A549 (cell line): ENCODE results near the gene SPAG4. TPM values are rescaled to one million over a fixed set of nuclear protein-coding genes. Genes with fewer than 3 reads are reported as not detected.

Experiments
- ATAC-seq, 2 experiments: fragments of 200-7000 bp in 1 of 2; fragments of >200 bp in 1 of 2; cut with Nextera tagmentation in 1 of 2; cut with Tn5 transposase in 1 of 2; 3 replicates each; pipeline versions ENCODE4 v1.8.0 to v1.9.1; 2018 to 2020; ENCODE audit warnings: mild to moderate bottlenecking in 1 of 2, moderate library complexity in 1 of 2
- CTCF ChIA-PET: fragments of 300-600 bp; sonication (Branson Sonifier 250); formaldehyde crosslinking; extraction: SDS; loops from one replicate; lab custom pipeline; 2021; ENCODE audit warnings: antibody characterized with exemption, inconsistent platforms; lab: Yijun Ruan, JAX
- POLR2A ChIA-PET: fragments of 350-600 bp; formaldehyde crosslinking; extraction: SDS; loops from one replicate; lab custom pipeline; 2021; ENCODE audit warnings: antibody characterized with exemption, inconsistent platforms; lab: Yijun Ruan, JAX
- DNase-seq, 2 experiments: peaks; one replicate each; pipeline versions ENCODE4 v3.0.0 to v3.0.0-alpha.2; 2011 to 2016; ENCODE audit warnings: low read depth in 1 of 2, low spot score in 1 of 2
- FAIRE-seq: peaks from 2 replicates; lab custom pipeline; 2011; peaks lifted over from hg19 to GRCh38; lab: Jason Lieb, UNC
- H3K27ac ChIP-seq, 2 experiments: fragments of >200 bp; sonication (Bioruptor Twin); formaldehyde crosslinking; 3 replicates each; pipeline ENCODE4 v1.5.1; 2016 to 2017
- H3K4me1 ChIP-seq: fragments of >200 bp; sonication (Bioruptor Twin); formaldehyde crosslinking; 3 replicates; pipeline ENCODE4 v1.6.1; 2016
- H3K4me2 ChIP-seq: fragments of >200 bp; sonication (Bioruptor Twin); formaldehyde crosslinking; 3 replicates; pipeline ENCODE4 v1.6.1; 2016
- H3K4me3 ChIP-seq: fragments of >200 bp; sonication (Bioruptor Twin); formaldehyde crosslinking; 3 replicates; pipeline ENCODE4 v1.5.1; 2016
- H3K9me3 ChIP-seq: fragments of >200 bp; sonication (Bioruptor Twin); formaldehyde crosslinking; 3 replicates; pipeline ENCODE4 v1.6.1; 2016
- BHLHE40 ChIP-seq: IDR thresholded peaks from 2 replicates; pipeline ENCODE4 v1.6.1; 2012; ENCODE audit warnings: low read depth, low read length, inconsistent platforms
- CBX8 ChIP-seq: fragments of 200-600 bp; sonication (generic); IDR thresholded peaks from 2 replicates; pipeline ENCODE4 v1.6.1; 2016
- CEBPB ChIP-seq, 2 experiments: fragments of >200 bp in 1 of 2; sonication (Bioruptor Twin) in 1 of 2; formaldehyde crosslinking in 1 of 2; IDR thresholded peaks; 2 replicates each; pipeline ENCODE4 v1.6.1; 2012 to 2016
- CHD4 ChIP-seq: fragments of 200-600 bp; sonication (generic); IDR thresholded peaks from 2 replicates; pipeline ENCODE4 v1.6.1; 2016; ENCODE audit warnings: antibody characterized with exemption, mild to moderate bottlenecking, borderline replicate concordance
- E2F6 ChIP-seq: IDR thresholded peaks from 2 replicates; pipeline ENCODE4 v1.6.1; 2012; ENCODE audit warnings: low read depth, borderline replicate concordance
- EHF ChIP-seq: fragments of 250-450 bp; sonication (Bioruptor Pico); IDR thresholded peaks from 2 replicates; pipeline ENCODE4 v1.5.0; 2020; ENCODE audit warnings: mild to moderate bottlenecking
- EHMT2 ChIP-seq: fragments of 200-600 bp; sonication (generic); IDR thresholded peaks from 2 replicates; pipeline ENCODE4 v1.6.1; 2016; ENCODE audit warnings: antibody characterized with exemption, low read depth, mild to moderate bottlenecking, moderate library complexity
- HDAC2 ChIP-seq: fragments of 200-600 bp; sonication (generic); IDR thresholded peaks from 2 replicates; pipeline ENCODE4 v1.6.1; 2016
- HES2 ChIP-seq: fragments of >200 bp; sonication (Bioruptor Twin); formaldehyde crosslinking; IDR thresholded peaks from 2 replicates; pipeline ENCODE4 v1.6.1; 2016
- HEYL ChIP-seq: fragments of 250-450 bp; sonication (Bioruptor Pico); IDR thresholded peaks from 2 replicates; pipeline ENCODE4 v1.8.0; 2021; ENCODE audit warnings: mild to moderate bottlenecking, moderate library complexity
- HOXB13 ChIP-seq: fragments of 250-450 bp; sonication (Bioruptor Pico); IDR thresholded peaks from 2 replicates; pipeline ENCODE4 v1.5.0; 2020; ENCODE audit warnings: low read depth, mild to moderate bottlenecking, moderate library complexity
- JUNB ChIP-seq: fragments of >200 bp; sonication (Bioruptor Twin); formaldehyde crosslinking; IDR thresholded peaks from 2 replicates; pipeline ENCODE4 v1.6.1; 2016
- MAX ChIP-seq: IDR thresholded peaks from 2 replicates; pipeline ENCODE4 v1.6.1; 2012
- NR3C1 ChIP-seq: fragments of >200 bp; sonication (Bioruptor Twin); formaldehyde crosslinking; IDR thresholded peaks from 3 replicates; pipeline ENCODE4 v1.6.1; 2017
- PBX3 ChIP-seq: IDR thresholded peaks from 2 replicates; pipeline ENCODE4 v1.6.1; 2012
- POLR2A ChIP-seq: IDR thresholded peaks from 2 replicates; pipeline ENCODE4 v1.6.1; 2012; ENCODE audit warnings: mild to moderate bottlenecking, low read length
- POLR2AphosphoS2 ChIP-seq: conservative IDR thresholded peaks from 2 replicates; pipeline ENCODE4 v1.6.1; 2012; ENCODE audit warnings: low read length, improper control_type of control experiment, inconsistent platforms
- RAD21 ChIP-seq, 2 experiments: fragments of >200 bp in 1 of 2; sonication (Bioruptor Twin) in 1 of 2; formaldehyde crosslinking in 1 of 2; IDR thresholded peaks in 1 of 2; conservative IDR thresholded peaks in 1 of 2; 2 replicates in 1 of 2; 3 replicates in 1 of 2; pipeline ENCODE4 v1.6.1; 2012 to 2018; ENCODE audit warnings: inconsistent platforms in 1 of 2
- RCOR1 ChIP-seq: fragments of 150-350 bp; IDR thresholded peaks from 2 replicates; pipeline ENCODE4 v1.6.1; 2014; ENCODE audit warnings: antibody characterized with exemption, low read length, low read depth
- RFX5 ChIP-seq: fragments of 450-650 bp; IDR thresholded peaks from 2 replicates; pipeline ENCODE4 v1.7.1; 2014; ENCODE audit warnings: antibody characterized with exemption, mild to moderate bottlenecking, moderate library complexity
- SMC3 ChIP-seq: fragments of >200 bp; sonication (Bioruptor Twin); formaldehyde crosslinking; IDR thresholded peaks from 3 replicates; pipeline ENCODE4 v1.6.1; 2018; ENCODE audit warnings: inconsistent platforms
- SREBF2 ChIP-seq: fragments of 450-650 bp; IDR thresholded peaks from 2 replicates; pipeline ENCODE4 v1.6.1; 2014; ENCODE audit warnings: mild to moderate bottlenecking, moderate library complexity
- TFCP2L1 ChIP-seq: fragments of 250-450 bp; sonication (Bioruptor Pico); IDR thresholded peaks from 2 replicates; pipeline ENCODE4 v1.5.0; 2021; ENCODE audit warnings: mild to moderate bottlenecking
- USF2 ChIP-seq: fragments of 450-650 bp; IDR thresholded peaks from 2 replicates; pipeline ENCODE4 v1.6.1; 2014; ENCODE audit warnings: antibody characterized with exemption
- ZC3H11A ChIP-seq: fragments of 450-650 bp; IDR thresholded peaks from 2 replicates; pipeline ENCODE4 v1.6.1; 2014; ENCODE audit warnings: antibody characterized with exemption, mild to moderate bottlenecking
- ZFP36 ChIP-seq: fragments of 450-650 bp; IDR thresholded peaks from 2 replicates; pipeline ENCODE4 v1.6.1; 2014; ENCODE audit warnings: borderline replicate concordance; ENCODE audit not compliant: partially characterized antibody
- ZNF302 ChIP-seq: fragments of 250-450 bp; sonication (Bioruptor Pico); IDR thresholded peaks from 2 replicates; pipeline ENCODE4 v1.9.0; 2021; ENCODE audit warnings: inconsistent platforms, mild to moderate bottlenecking, moderate library complexity
- WGBS: methylation state at CpG from one replicate; pipeline ENCODE4 v1.1.6; 2017; ENCODE audit errors: missing lambda C conversion rate; 5-methylcytosine and 5-hydroxymethylcytosine counted together
- polyA plus RNA-seq, 4 experiments: library from polyadenylated mRNA; depleted of rRNA in 3 of 4; stranded (reverse); fragments of >200 nt; fragmentation: RNase III in 1 of 4; extraction: RNeasy Plus Mini Kit Qiagen cat#74134 plus additional on column Dnase treatment in 1 of 4; gene quantifications; 2 replicates in 3 of 4; 3 replicates in 1 of 4; pipeline ENCODE4 v1.2.3, GENCODE V29; 2011 to 2017

SPAG4 gene
- polyA plus RNA-seq, 2 of the 4 experiments (the other 2 are of a cell fraction): 4.4 to 5.0 TPM

DNA sequence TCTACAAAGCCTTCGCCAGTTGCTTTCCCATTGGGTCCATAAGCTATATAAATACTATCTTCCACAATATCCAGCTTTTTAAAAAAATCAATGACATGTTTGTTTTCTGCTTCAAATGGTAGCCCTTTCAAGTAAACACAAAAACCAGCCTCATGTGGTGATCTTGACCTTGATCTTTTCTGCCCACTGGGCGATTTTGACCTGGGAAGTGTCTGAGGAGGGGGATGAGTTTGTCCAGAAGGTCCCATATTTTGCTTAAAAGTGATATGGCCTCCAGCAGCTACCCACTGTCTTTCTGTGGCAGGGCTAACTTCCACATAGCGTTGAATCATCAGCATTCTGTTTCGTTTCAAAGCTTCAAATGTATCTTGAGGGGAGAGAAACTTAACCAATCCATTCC is 38.3 kb downstream of the SPAG4 start:
- DNase-seq (no peak), FAIRE-seq (no peak), ATAC-seq (no peak)
- H3K9me3 ChIP-seq: no peaks in the 10 kb centered on the region
- 95% methylated on average over 4 of the region's 4 CpGs for WGBS
- no peak overlapping the region for H3K4me3 ChIP-seq
- H3K27ac ChIP-seq: no peak overlapping the region
- no peak overlapping the region for H3K4me2 ChIP-seq
- POLR2A ChIA-PET: no interaction called here
- CTCF ChIA-PET: interaction anchor here (0.9 to 2.3 kb wide), 3 partner anchors 18 to 47 kb away, joined by 3 to 8 read pairs (median 3); no protein-coding TSS in a partner anchor
- H3K4me1 ChIP-seq: no peaks in the 10 kb centered on the region; the same call in 2 of the 3 replicates
- TF ChIP-seq MAX: no peak
- TF ChIP-seq POLR2AphosphoS2: no peak
- TF ChIP-seq BHLHE40: no peak
- no peak for TF ChIP-seq CEBPB (IDR thresholded peaks at IDR 0.05)
- TF ChIP-seq RAD21 (conservative IDR thresholded peaks at IDR 0.05 in 1 of 2, IDR thresholded peaks at IDR 0.05 in 1 of 2): no peak
- no peak for TF ChIP-seq E2F6
- no peak for TF ChIP-seq ZC3H11A
- TF ChIP-seq HES2: no peak
- TF ChIP-seq RCOR1: no peak
- no peak for TF ChIP-seq EHMT2
- no peak for TF ChIP-seq JUNB
- TF ChIP-seq USF2: no peak
- TF ChIP-seq ZFP36: no peak
- no peak for TF ChIP-seq HDAC2
- TF ChIP-seq SMC3: no peak
- TF ChIP-seq EHF: no peak
- TF ChIP-seq PBX3: no peak
- TF ChIP-seq TFCP2L1: no peak
- TF ChIP-seq, all 56 proteins: peak for 0

GRCh38 chr20:35654415-35654814 is 38.8 kb downstream of the SPAG4 start:
- TF ChIP-seq POLR2A (no peak), ZC3H11A (no peak), RFX5 (no peak), HDAC2 (no peak), SREBF2 (no peak), ZNF302 (CRISPR knock-in tag) (no peak), RAD21 (conservative IDR thresholded peaks at IDR 0.05 in 1 of 2, IDR thresholded peaks at IDR 0.05 in 1 of 2) (no peak), USF2 (no peak), E2F6 (no peak), HOXB13 (CRISPR knock-in tag) (no peak), CBX8 (no peak), CHD4 (no peak), NR3C1 (no peak), HEYL (no peak)
- H3K4me1 ChIP-seq: no peaks in the 10 kb centered on the region; the same call in 2 of the 3 replicates
- no peak overlapping the region for H3K27ac ChIP-seq
- H3K4me3 ChIP-seq: no peak overlapping the region
- H3K9me3 ChIP-seq: no peaks in the 10 kb centered on the region
- H3K4me2 ChIP-seq: no peak overlapping the region
- FAIRE-seq (no peak), ATAC-seq (no peak), DNase-seq (no peak)
- POLR2A ChIA-PET: interaction anchor here (1.7 kb wide), 1 partner anchor 10 kb away, joined by 4 read pairs; no protein-coding TSS in a partner anchor
- CTCF ChIA-PET: interaction anchor here (2.3 kb wide), 1 partner anchor 35 kb away, joined by 8 read pairs; no protein-coding TSS in a partner anchor
- WGBS: 94% methylated on average over 9 of the region's 9 CpGs
